Body of pancreas (tissue), 4 donors: ENCODE measurements around the gene PXYLP1. TPM values are rescaled to one million over a fixed set of nuclear protein-coding genes. Genes with fewer than 3 reads are reported as not detected.

Experiments
- ATAC-seq: fragments of 150-250 bp; one replicate; pipeline ENCODE4 v1.9.1; 2016
- DNase-seq, 4 donors: peaks; one replicate each; pipeline ENCODE4 v3.0.0-alpha.2; 2019
- H3K27ac ChIP-seq, 4 donors: fragments of 200-600 bp; sonication (generic); 1 replicate in 3 of 4; 2 replicates in 1 of 4; pipeline versions ENCODE4 v1.5.1 to v1.6.1; 2016 to 2019; ENCODE audit warnings: mild to moderate bottlenecking in 1 of 4, mixed read lengths in 1 of 4, moderate library complexity in 1 of 4
- H3K27me3 ChIP-seq, 2 donors: fragments of 200-600 bp; sonication (generic); one replicate each; pipeline ENCODE4 v1.6.0; 2016; ENCODE audit warnings: mild to moderate bottlenecking in 1 of 2
- H3K36me3 ChIP-seq, 2 donors: fragments of 200-600 bp; sonication (generic); replicated peaks in 1 of 2; 2 replicates each; pipeline ENCODE4 v1.5.1; 2016; ENCODE audit warnings: low read depth in 2 of 2; ENCODE audit not compliant: insufficient read depth in 1 of 2
- H3K4me1 ChIP-seq: fragments of 200-600 bp; sonication (generic); one replicate; pipeline ENCODE4 v1.6.0; 2016
- H3K4me3 ChIP-seq, 2 donors: fragments of 200-600 bp; sonication (generic); 1 replicate in 1 of 2; 2 replicates in 1 of 2; pipeline ENCODE4 v1.5.1; 2016 to 2019
- H3K9me3 ChIP-seq, 3 donors: fragments of 200-600 bp; sonication (generic); 1 replicate in 2 of 3; 2 replicates in 1 of 3; pipeline ENCODE4 v1.5.1; 2016
- CTCF ChIP-seq, 7 experiments: fragments of 450-650 bp in 4 of 7; fragments of 200-600 bp in 3 of 7; sonication (generic) in 3 of 7; IDR thresholded peaks; one replicate each; pipeline ENCODE4 v1.5.1; 2016 to 2019; ENCODE audit warnings: antibody characterized with exemption in 7 of 7
- POLR2A ChIP-seq, 3 donors: fragments of 450-650 bp; IDR thresholded peaks; one replicate each; pipeline ENCODE4 v1.6.1; 2016; ENCODE audit warnings: antibody characterized with exemption in 3 of 3, mild to moderate bottlenecking in 2 of 3
- WGBS, 2 donors: methylation state at CpG; one replicate each; pipeline ENCODE4 v1.1.5; 2017; 5-methylcytosine and 5-hydroxymethylcytosine counted together
- intact Hi-C: fragments of 100-400 bp; cut with DNase I; formaldehyde crosslinking; loops from one replicate; pipeline ENCODE4 v1.15.1; 2023
- total RNA-seq, 2 donors: library from RNA; depleted of rRNA; stranded (reverse); fragments of >200 nt; gene quantifications; one replicate each; pipeline ENCODE4 v1.1.0, GENCODE V29; 2016

The PXYLP1 gene
- total RNA-seq, 2 donors from 2014 or later = 9.9 to 10.5 TPM

GRCh38 chr3:141321109-141321497 is 89.5 kb downstream of the PXYLP1 start:
- WGBS, 2 donors = 76 to 90% methylated on average over 1 of the region's 1 CpG
- TF ChIP-seq CTCF (IDR thresholded peaks at IDR 0.05) = no peak
- no peak for TF ChIP-seq POLR2A (IDR thresholded peaks at IDR 0.05)
- H3K9me3 ChIP-seq = no peaks in the 10 kb centered on the region
- no peaks in the 10 kb centered on the region for H3K27me3 ChIP-seq
- ATAC-seq = no peak
- H3K36me3 ChIP-seq = no peaks in the 10 kb centered on the region
- no peak overlapping the region for H3K27ac ChIP-seq
- H3K4me1 ChIP-seq = peaks cover 28% of the 10 kb centered on the region
- intact Hi-C loops = no loop called here
- H3K4me3 ChIP-seq = no peak overlapping the region
- no peak for DNase-seq

DNA sequence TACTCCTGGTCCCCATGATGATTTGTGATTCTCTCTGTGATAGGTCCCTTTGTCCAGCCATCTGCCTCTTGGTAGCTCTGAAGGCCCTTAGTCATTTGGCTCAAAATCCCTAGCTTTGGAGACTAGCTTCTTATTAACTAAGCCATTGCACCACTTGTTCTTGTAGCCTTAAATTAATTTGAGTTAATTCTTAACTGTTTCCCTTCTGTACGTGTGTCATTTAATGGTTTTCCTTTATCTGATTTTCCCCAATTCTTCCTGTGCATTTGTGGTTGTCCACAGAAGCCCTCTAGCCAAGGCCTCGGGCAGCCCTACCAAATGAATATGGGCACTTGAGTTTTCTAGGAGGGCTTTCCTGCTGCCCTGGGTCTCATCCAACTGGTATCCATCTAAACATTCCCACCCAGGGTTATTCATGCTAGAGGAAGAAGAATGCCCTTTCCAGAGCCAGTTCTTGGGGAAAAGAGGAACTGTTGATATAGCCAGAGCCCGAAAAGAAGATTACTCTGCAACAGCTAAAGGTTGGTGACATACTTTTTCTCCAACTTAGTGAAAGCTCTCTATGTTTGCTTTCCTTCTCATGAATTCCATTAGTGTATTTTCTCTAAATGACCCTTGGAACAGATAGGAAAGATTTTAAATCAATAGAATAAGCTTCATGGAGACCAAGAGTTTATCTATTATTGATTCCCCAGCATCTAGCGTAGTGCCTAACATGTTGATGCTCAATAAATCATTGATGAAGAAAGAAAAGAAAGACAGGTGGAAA is 92.5 kb downstream of the PXYLP1 start:
- intact Hi-C loops = no loop called here
- Histone ChIP-seq H3K27ac (peak overlapping the region in 2 of 4 donors; percentile 18 to 26), H3K4me1 (peaks cover 42% of the 10 kb centered on the region), H3K27me3 (no peaks in the 10 kb centered on the region), H3K4me3 (no peak overlapping the region), H3K9me3 (no peaks in the 10 kb centered on the region), H3K36me3 (no peaks in the 10 kb centered on the region)
- 23 to 30% methylated on average over 4 of the region's 4 CpGs for WGBS, 2 donors
- TF ChIP-seq POLR2A (IDR thresholded peaks at IDR 0.05) (no peak), CTCF (IDR thresholded peaks at IDR 0.05) (no peak)
- peak; percentile 28 for ATAC-seq
- no peak for DNase-seq

DNA sequence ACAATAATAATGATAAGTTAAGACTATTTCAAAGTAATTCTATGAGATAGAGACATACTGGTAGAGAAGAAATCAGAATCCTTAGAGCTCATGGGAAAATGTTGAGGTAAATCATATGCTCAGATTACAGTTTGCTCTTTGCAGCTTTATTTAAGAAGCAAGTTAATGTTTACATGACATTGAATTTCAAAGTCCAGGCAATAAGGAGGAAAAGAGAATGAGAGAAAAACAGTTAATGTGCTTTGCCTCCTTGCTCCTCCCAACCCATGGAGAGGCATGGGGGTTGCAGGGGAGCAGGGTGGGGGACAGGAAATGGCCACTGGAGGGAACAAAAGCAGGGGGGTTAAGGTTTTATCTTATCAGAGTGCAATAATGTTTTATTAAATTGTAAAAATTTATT is 94.5 kb downstream of the PXYLP1 start:
- ATAC-seq = peak; percentile 69
- no peak overlapping the region for H3K4me3 ChIP-seq
- TF ChIP-seq POLR2A (IDR thresholded peaks at IDR 0.05) (no peak), CTCF (IDR thresholded peaks at IDR 0.05) (no peak)
- H3K9me3 ChIP-seq = no peaks in the 10 kb centered on the region
- H3K27me3 ChIP-seq = no peaks in the 10 kb centered on the region
- DNase-seq = no peak
- peak overlapping the region in 3 of 4 donors; percentile 26 to 54 (median 44) for H3K27ac ChIP-seq
- no peaks in the 10 kb centered on the region for H3K36me3 ChIP-seq
- intact Hi-C loops = no loop called here
- peaks cover 42% of the 10 kb centered on the region for H3K4me1 ChIP-seq

GRCh38 chr3:141326626-141327025 is 95.0 kb downstream of the PXYLP1 start:
- H3K9me3 ChIP-seq = no peaks in the 10 kb centered on the region
- no peaks in the 10 kb centered on the region for H3K27me3 ChIP-seq
- H3K36me3 ChIP-seq = no peaks in the 10 kb centered on the region
- intact Hi-C loops = no loop called here
- no peak overlapping the region for H3K4me3 ChIP-seq
- H3K27ac ChIP-seq = peak overlapping the region; percentile 22 to 54 (median 35)
- H3K4me1 ChIP-seq = peaks cover 42% of the 10 kb centered on the region
- 59 to 71% methylated on average over 3 of the region's 3 CpGs for WGBS, 2 donors
- TF ChIP-seq CTCF (IDR thresholded peaks at IDR 0.05) (no peak), POLR2A (IDR thresholded peaks at IDR 0.05) (no peak)
- ATAC-seq (no peak), DNase-seq (no peak)
